PC-3 (cell line): Measurements from ENCODE around the gene CHRNA3. TPM values are rescaled to one million over a fixed set of nuclear protein-coding genes. Genes with fewer than 3 reads are reported as not detected.
"Not testable (repeated sequence)": the region's sequence is repeated elsewhere in the genome, so short reads cannot be mapped to it uniquely, and the experiment has no call there.

Experiments
- ATAC-seq: fragments of 200-7000 bp; cut with Tn5 transposase; 2 replicates; pipeline ENCODE4 v1.9.1; 2020; ENCODE audit warnings: mild to moderate bottlenecking, moderate library complexity
- BruUV-seq: library from RNA; stranded (reverse); fragments of 400-500 nt; replicated peaks from 2 replicates; lab custom pipeline; 2021; lab: Mats Ljungman, UMichigan
- CTCF ChIA-PET: fragments of 300-600 bp; sonication (Branson Sonifier 250); formaldehyde crosslinking; loops from one replicate; lab custom pipeline; 2022; ENCODE audit warnings: antibody characterized with exemption; lab: Charles Lee
- POLR2A ChIA-PET: fragments of 300-600 bp; sonication (Branson Sonifier 250); formaldehyde crosslinking; loops from one replicate; lab custom pipeline; 2022; ENCODE audit warnings: antibody characterized with exemption; ENCODE audit not compliant: unreplicated experiment; lab: Charles Lee
- DNase-seq: peaks from one replicate; pipeline ENCODE4 v3.0.0-alpha.2; 2015
- H2AFZ ChIP-seq: fragments of 300-600 bp; sonication (generic); 2 replicates; pipeline ENCODE4 v1.6.0; 2016; ENCODE audit warnings: antibody characterized with exemption, low read length
- H3F3A ChIP-seq: fragments of 300-600 bp; sonication (generic); one replicate; pipeline ENCODE4 v1.6.0; 2017; ENCODE audit warnings: antibody characterized with exemption, low read length, control low read depth, mild to moderate bottlenecking; ENCODE audit not compliant: unreplicated experiment
- H3K27ac ChIP-seq: fragments of 300-600 bp; sonication (generic); 2 replicates; pipeline ENCODE4 v1.5.1; 2016; ENCODE audit warnings: mild to moderate bottlenecking, low read length
- H3K27me3 ChIP-seq: fragments of 300-600 bp; sonication (generic); 2 replicates; pipeline ENCODE4 v1.6.1; 2016; ENCODE audit warnings: low read length, mixed read lengths
- H3K36me3 ChIP-seq: fragments of 300-600 bp; sonication (generic); 2 replicates; pipeline ENCODE4 v1.6.1; 2016; ENCODE audit warnings: low read depth, mixed run types, low read length, mixed read lengths
- H3K4me1 ChIP-seq: fragments of 300-600 bp; sonication (generic); 2 replicates; pipeline ENCODE4 v1.5.1; 2016; ENCODE audit warnings: low read length; ENCODE audit not compliant: insufficient read depth
- H3K4me2 ChIP-seq: fragments of 300-600 bp; sonication (generic); 2 replicates; pipeline ENCODE4 v1.6.0; 2016; ENCODE audit warnings: low read length
- H3K4me3 ChIP-seq: fragments of 300-600 bp; sonication (generic); 2 replicates; pipeline ENCODE4 v1.5.1; 2016; ENCODE audit warnings: mild to moderate bottlenecking, low read length, mixed read lengths
- H3K79me2 ChIP-seq: fragments of 300-600 bp; sonication (generic); 2 replicates; pipeline ENCODE4 v1.6.1; 2017; ENCODE audit warnings: low read length, mixed read lengths
- H3K9ac ChIP-seq: fragments of 300-600 bp; sonication (generic); 2 replicates; pipeline ENCODE4 v1.6.0; 2016; ENCODE audit warnings: mild to moderate bottlenecking, low read length
- H3K9me2 ChIP-seq: fragments of 300-600 bp; sonication (generic); replicated peaks from 2 replicates; pipeline ENCODE4 v1.6.1; 2016; ENCODE audit warnings: mixed run types, low read length, mixed read lengths
- H3K9me3 ChIP-seq: fragments of 300-600 bp; sonication (generic); 2 replicates; pipeline ENCODE4 v1.6.1; 2016; ENCODE audit warnings: low read length, mixed read lengths
- H4K20me1 ChIP-seq: fragments of 300-600 bp; sonication (generic); 2 replicates; pipeline ENCODE4 v1.6.1; 2016; ENCODE audit warnings: low read length, mixed read lengths
- CTCF ChIP-seq: fragments of 300-600 bp; sonication (generic); conservative IDR thresholded peaks from 2 replicates; pipeline ENCODE4 v1.5.1; 2017; ENCODE audit warnings: antibody characterized with exemption, low read depth, mild to moderate bottlenecking, low read length
- EZH2 ChIP-seq: fragments of 300-600 bp; sonication (generic); IDR thresholded peaks from one replicate; pipeline ENCODE4 v1.6.1; 2017; ENCODE audit warnings: antibody characterized with exemption, mild to moderate bottlenecking, low read length; ENCODE audit not compliant: unreplicated experiment
- EZH2phosphoT487 ChIP-seq: fragments of 300-600 bp; sonication (generic); IDR thresholded peaks from 2 replicates; pipeline ENCODE4 v1.6.1; 2018; ENCODE audit warnings: mild to moderate bottlenecking, antibody characterized with exemption, low read length, borderline replicate concordance
- intact Hi-C: fragments of 100-400 bp; cut with micrococcal nuclease; formaldehyde crosslinking; loops from 2 replicates; pipeline ENCODE4 v1.9.0; 2023
- total RNA-seq: library from RNA; depleted of rRNA; stranded (reverse); fragments of >200 nt; gene quantifications from 2 replicates; pipeline ENCODE4 v1.2.3, GENCODE V29; 2014

The CHRNA3 gene
- total RNA-seq, 1 experiment from 2014 or later, result not detected

GRCh38 chr15:78563092-78563491 lies 57.7 kb downstream of the CHRNA3 start:
- BruUV-seq, result no TSS peak
- no peak for TF ChIP-seq EZH2phosphoT487
- no peak for TF ChIP-seq CTCF
- no peak for TF ChIP-seq EZH2
- DNase-seq (no peak), ATAC-seq (no peak)
- no peaks in the 10 kb centered on the region for H3K9me2 ChIP-seq
- H3K27ac ChIP-seq, result no peak overlapping the region
- H4K20me1 ChIP-seq, result no peaks in the 10 kb centered on the region
- H3K36me3 ChIP-seq, result no peaks in the 10 kb centered on the region
- peaks cover 10% of the 10 kb centered on the region for H3K79me2 ChIP-seq
- no peak overlapping the region for H3K9ac ChIP-seq
- no peaks in the 10 kb centered on the region for H3K9me3 ChIP-seq
- intact Hi-C loops, result no loop called here
- H3F3A ChIP-seq, result peaks cover 6% of the 10 kb centered on the region
- peaks cover 4% of the 10 kb centered on the region for H3K4me1 ChIP-seq
- ChIA-PET POLR2A (no interaction called here), CTCF (no interaction called here)
- no peak overlapping the region for H3K4me2 ChIP-seq
- no peaks in the 10 kb centered on the region for H3K27me3 ChIP-seq
- H3K4me3 ChIP-seq, result no peak overlapping the region
- no peak overlapping the region for H2AFZ ChIP-seq

- H3K9me3 ChIP-seq, result no peaks in the 10 kb centered on the region
- POLR2A ChIA-PET, result no interaction called here
- no peak for TF ChIP-seq CTCF
- no peak for TF ChIP-seq EZH2phosphoT487
- TF ChIP-seq EZH2, result no peak
- CTCF ChIA-PET, result no interaction called here
- no peak overlapping the region for H3K4me2 ChIP-seq
- H4K20me1 ChIP-seq, result no peaks in the 10 kb centered on the region
- H2AFZ ChIP-seq, result no peak overlapping the region
- no peaks in the 10 kb centered on the region for H3K27me3 ChIP-seq
- no peaks in the 10 kb centered on the region for H3K79me2 ChIP-seq
- DNase-seq (no peak), ATAC-seq (no peak)
- peaks cover 4% of the 10 kb centered on the region for H3K4me1 ChIP-seq
- BruUV-seq, result no TSS peak
- intact Hi-C loops, result no loop called here
- H3K9me2 ChIP-seq, result no peaks in the 10 kb centered on the region
- H3K36me3 ChIP-seq, result no peaks in the 10 kb centered on the region
- H3K4me3 ChIP-seq, result no peak overlapping the region
- peaks cover 5% of the 10 kb centered on the region for H3F3A ChIP-seq
- H3K9ac ChIP-seq, result no peak overlapping the region
- no peak overlapping the region for H3K27ac ChIP-seq
Measured at GRCh38 chr15:78561490-78561889, 59.3 kb downstream of the CHRNA3 start.

- DNase-seq, H3K79me2 ChIP-seq, H3K9ac ChIP-seq, H3K27ac ChIP-seq, H4K20me1 ChIP-seq, H3K9me3 ChIP-seq, intact Hi-C loops, H3K4me2 ChIP-seq, H3K27me3 ChIP-seq, H3F3A ChIP-seq, H3K36me3 ChIP-seq, H3K9me2 ChIP-seq, H3K4me1 ChIP-seq, ATAC-seq, POLR2A ChIA-PET, BruUV-seq, CTCF ChIA-PET, H2AFZ ChIP-seq, H3K4me3 ChIP-seq: not testable (repeated sequence)
Measured at GRCh38 chr15:78560201-78560600, 60.6 kb downstream of the CHRNA3 start.
